ENCODE results near the gene THYN1. TPM values are rescaled to one million over a fixed set of nuclear protein-coding genes. Genes with fewer than 3 reads are reported as not detected.

The THYN1 gene
- total RNA-seq, 2 experiments from 2014 or later = 25.7 to 26.0 TPM

GRCh38 chr11:134275534-134276395 is 22.6 kb upstream of the THYN1 start, which contains the start of gene GLB1L3:
Gene GLB1L3 (plus strand): TSS chr11:134276379. CDS start chr11:134276741, 362 bp downstream.
- DNase-seq (peak; percentile 62 to 90 (median 74)), ATAC-seq (ENCODE audit: poor library complexity) (peak; percentile 93)
- ChIA-PET CTCF (interaction anchor here (0.6 to 3.4 kb wide), 17 partner anchors 10 to 337 kb away, joined by 3 to 23 read pairs (median 4); partner anchors contain the start of genes ACAD8, GLB1L2, NCAPD3 and THYN1), POLR2A (interaction anchor here (0.6 to 7.2 kb wide), 10 partner anchors 12 to 207 kb away, joined by 3 to 54 read pairs (median 4); partner anchors contain the start of genes ACAD8, JAM3, NCAPD3 and THYN1)
- Mint-ChIP-seq H3K36me3 (ENCODE audit: low read depth) (peaks cover 12% of the 10 kb centered on the region), H3K27me3 (peaks cover 3% of the 10 kb centered on the region), H3K4me1 (ENCODE audit: low read depth) (peaks cover 55% of the 10 kb centered on the region), H3K9me3 (no peaks in the 10 kb centered on the region), H3K4me3 (peak within 1 kb of the TSS; percentile 92), H3K27ac (peak within 1 kb of the TSS; percentile 83)
- H3K36me3 ChIP-seq (ENCODE audit: insufficient read depth, low read length) = no peaks in the 10 kb centered on the region
- H3K27ac ChIP-seq (ENCODE audit: low read depth in 1 of 2, low read length in 2 of 2) = peak within 1 kb of the TSS; percentile 50 to 52
- H3K4me1 ChIP-seq (ENCODE audit: insufficient read depth, low read length) = peaks cover 33% of the 10 kb centered on the region
- peaks cover 6% of the 10 kb centered on the region in 2 experiments for H3K27me3 ChIP-seq (ENCODE audit: control insufficient read depth in 1 of 2, insufficient read depth in 2 of 2, low read length in 2 of 2)
- peak within 1 kb of the TSS; percentile 91 for H3K4me3 ChIP-seq (ENCODE audit: low read length)
- intact Hi-C loops (cut with DNase I, micrococcal nuclease) = loop anchor here (1.0 to 5.0 kb wide), 6 partner anchors 22 to 69 kb away; partner anchors contain the start of genes ACAD8 (in 1 of the 2), GLB1L2 (in 1 of the 2), THYN1 (in 1 of the 2) and VPS26B (in 1 of the 2)
- H3K9me3 ChIP-seq (ENCODE audit: control insufficient read depth in 1 of 2, insufficient read depth in 1 of 2, low read length in 2 of 2) = peaks cover 3 to 18% of the 10 kb centered on the region in 2 experiments
- TF ChIP-seq CTCF (IDR thresholded peaks at IDR 0.05) = peak; percentile 76

GRCh38 chr11:134275188-134275533 is 22.0 kb upstream of the THYN1 start:
- Mint-ChIP-seq H3K9me3 (no peaks in the 10 kb centered on the region), H3K4me1 (ENCODE audit: low read depth) (peaks cover 61% of the 10 kb centered on the region), H3K27me3 (peaks cover 3% of the 10 kb centered on the region), H3K36me3 (ENCODE audit: low read depth) (peaks cover 12% of the 10 kb centered on the region), H3K4me3 (peak overlapping the region; percentile 92), H3K27ac (peak overlapping the region; percentile 83)
- peak overlapping the region; percentile 91 for H3K4me3 ChIP-seq (ENCODE audit: low read length)
- H3K36me3 ChIP-seq (ENCODE audit: insufficient read depth, low read length) = no peaks in the 10 kb centered on the region
- ATAC-seq (ENCODE audit: poor library complexity) = no peak
- peaks cover 3 to 18% of the 10 kb centered on the region in 2 experiments for H3K9me3 ChIP-seq (ENCODE audit: control insufficient read depth in 1 of 2, insufficient read depth in 1 of 2, low read length in 2 of 2)
- ChIA-PET CTCF (interaction anchor here (1.1 to 3.4 kb wide), 7 partner anchors 9 to 327 kb away, joined by 3 to 23 read pairs (median 14); partner anchors contain the start of genes ACAD8, NCAPD3, THYN1 and VPS26B), POLR2A (interaction anchor here (0.9 to 7.2 kb wide), 5 partner anchors 13 to 207 kb away, joined by 3 to 54 read pairs (median 7); partner anchors contain the start of genes ACAD8, JAM3, NCAPD3 and THYN1)
- no peak for TF ChIP-seq CTCF (IDR thresholded peaks at IDR 0.05)
- DNase-seq = no peak
- peaks cover 39% of the 10 kb centered on the region for H3K4me1 ChIP-seq (ENCODE audit: insufficient read depth, low read length)
- peak overlapping the region in 1 of 2 donors; percentile 52 for H3K27ac ChIP-seq (ENCODE audit: low read depth in 1 of 2, low read length in 2 of 2)
- peaks cover 6% of the 10 kb centered on the region in 2 experiments for H3K27me3 ChIP-seq (ENCODE audit: control insufficient read depth in 1 of 2, insufficient read depth in 2 of 2, low read length in 2 of 2)
- intact Hi-C loops (cut with DNase I, micrococcal nuclease) = loop anchor here (5.0 kb wide), 2 partner anchors 57 to 68 kb away; partner anchors contain the start of gene GLB1L2 (in 1 of the 2)

GRCh38 chr11:134273317-134273712 is 20.2 kb upstream of the THYN1 start:
- TF ChIP-seq CTCF (IDR thresholded peaks at IDR 0.05) = no peak
- H3K9me3 Mint-ChIP-seq = no peaks in the 10 kb centered on the region
- peaks cover 64% of the 10 kb centered on the region for H3K4me1 Mint-ChIP-seq (ENCODE audit: low read depth)
- Histone ChIP-seq H3K27me3 (ENCODE audit: control insufficient read depth in 1 of 2, insufficient read depth in 2 of 2, low read length in 2 of 2) (peaks cover 6% of the 10 kb centered on the region in 2 experiments), H3K9me3 (ENCODE audit: control insufficient read depth in 1 of 2, insufficient read depth in 1 of 2, low read length in 2 of 2) (peaks cover under 1 to 16% of the 10 kb centered on the region in 2 experiments), H3K27ac (ENCODE audit: low read depth in 1 of 2, low read length in 2 of 2) (no peak overlapping the region), H3K4me3 (ENCODE audit: low read length) (no peak overlapping the region), H3K4me1 (ENCODE audit: insufficient read depth, low read length) (peaks cover 45% of the 10 kb centered on the region), H3K36me3 (ENCODE audit: insufficient read depth, low read length) (no peaks in the 10 kb centered on the region)
- ChIA-PET POLR2A (interaction anchor here (0.6 to 7.2 kb wide), 3 partner anchors 16 to 49 kb away, joined by 3 to 54 read pairs (median 44); partner anchors contain the start of genes ACAD8, NCAPD3, THYN1 and VPS26B), CTCF (interaction anchor here (1.0 to 3.4 kb wide), 3 partner anchors 10 to 50 kb away, joined by 3 to 23 read pairs (median 6); partner anchors contain the start of gene NCAPD3)
- H3K4me3 Mint-ChIP-seq = peak overlapping the region; percentile 16
- H3K27me3 Mint-ChIP-seq = peaks cover 3% of the 10 kb centered on the region
- no peak overlapping the region for H3K27ac Mint-ChIP-seq
- peaks cover 12% of the 10 kb centered on the region for H3K36me3 Mint-ChIP-seq (ENCODE audit: low read depth)
- ATAC-seq (ENCODE audit: poor library complexity) (no peak), DNase-seq (no peak)
- intact Hi-C loops (cut with DNase I, micrococcal nuclease) = no loop called here

Measured in CD4-positive, alpha-beta T cell (primary cell).